GOT3 (cell line): ENCODE measurements around the gene ATP2C2.
"Not testable (repeated sequence)": the region's sequence is repeated elsewhere in the genome, so short reads cannot be mapped to it uniquely, and the experiment has no call there.

Experiments
- DNase-seq: peaks from one replicate; lab custom pipeline; 2025; ENCODE audit warnings: mixed read lengths; lab: John Stamatoyannopoulos, UW

ATP2C2 gene

GRCh38 chr16:84451010-84451676 is 82.8 kb downstream of the ATP2C2 start:
- not testable (repeated sequence) for DNase-seq

GRCh38 chr16:84451781-84452180 is 83.4 kb downstream of the ATP2C2 start:
- no peak for DNase-seq

- DNase-seq: no peak
Measured at GRCh38 chr16:84453061-84453752, 84.9 kb downstream of the ATP2C2 start.

- DNase-seq: no peak
Measured at GRCh38 chr16:84454611-84455010, 86.3 kb downstream of the ATP2C2 start.

- DNase-seq: no peak
Measured at GRCh38 chr16:84455031-84455430, 86.7 kb downstream of the ATP2C2 start.

- no peak for DNase-seq
Measured at GRCh38 chr16:84458606-84459532, 90.5 kb downstream of the ATP2C2 start.

GRCh38 chr16:84459533-84459894 is 91.2 kb downstream of the ATP2C2 start:
- no peak for DNase-seq

- DNase-seq: no peak
Measured at GRCh38 chr16:84459941-84460405, 91.6 kb downstream of the ATP2C2 start.

GRCh38 chr16:84460406-84461028 is 92.2 kb downstream of the ATP2C2 start:
- no peak for DNase-seq

- no peak for DNase-seq
Measured at GRCh38 chr16:84461029-84461412, 92.7 kb downstream of the ATP2C2 start.

- no peak for DNase-seq
Measured at GRCh38 chr16:84461413-84462295, 93.3 kb downstream of the ATP2C2 start.

GRCh38 chr16:84462296-84463210 is 94.2 kb downstream of the ATP2C2 start:
- DNase-seq: no peak

GRCh38 chr16:84463221-84463620 is 94.9 kb downstream of the ATP2C2 start:
- DNase-seq: no peak

- no peak for DNase-seq
Measured at GRCh38 chr16:84464116-84464515, 95.8 kb downstream of the ATP2C2 start.

DNA sequence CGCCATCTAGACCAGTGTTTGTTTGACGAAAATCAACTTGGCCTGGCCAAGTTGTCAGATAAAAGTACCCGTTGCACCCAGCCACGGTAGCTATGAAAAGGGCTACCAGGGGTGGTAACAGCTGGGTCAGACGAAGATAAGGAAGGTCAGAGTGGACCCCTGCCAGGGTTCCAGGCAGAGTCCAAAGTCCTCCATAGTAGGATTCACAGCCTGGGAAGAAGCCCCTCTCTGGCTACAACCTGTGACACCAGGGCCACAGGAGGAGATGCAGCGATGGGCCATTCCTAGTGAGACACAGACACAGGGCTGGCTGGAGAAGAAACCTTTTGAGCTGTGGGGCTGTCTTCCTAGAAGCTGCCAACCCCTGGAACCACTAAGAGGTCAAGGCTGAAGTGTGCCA is 96.8 kb downstream of the ATP2C2 start:
- DNase-seq: no peak

DNA sequence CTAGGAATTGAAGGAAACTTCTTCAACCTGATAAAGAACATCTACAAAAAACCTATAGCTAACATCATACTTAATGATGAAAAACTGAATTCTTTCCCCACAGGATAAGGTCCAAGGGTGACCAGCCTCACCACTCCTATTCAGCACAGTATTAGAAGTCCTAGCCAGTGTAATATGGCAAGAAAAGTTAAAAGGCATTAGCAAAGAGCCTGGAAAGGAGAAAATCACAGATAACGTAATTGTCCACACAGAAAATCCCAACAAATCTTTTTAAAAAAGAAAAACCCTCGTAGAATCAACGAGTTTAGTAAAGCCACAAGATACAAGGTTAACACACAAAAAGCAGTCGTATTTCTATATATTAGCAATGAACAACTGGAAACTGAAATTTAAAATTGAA is 98.4 kb downstream of the ATP2C2 start:
- no peak for DNase-seq

- DNase-seq: no peak
Measured at GRCh38 chr16:84467256-84467655, 98.9 kb downstream of the ATP2C2 start.

- no peak for DNase-seq
Measured at GRCh38 chr16:84467709-84468108, 99.4 kb downstream of the ATP2C2 start.

DNA sequence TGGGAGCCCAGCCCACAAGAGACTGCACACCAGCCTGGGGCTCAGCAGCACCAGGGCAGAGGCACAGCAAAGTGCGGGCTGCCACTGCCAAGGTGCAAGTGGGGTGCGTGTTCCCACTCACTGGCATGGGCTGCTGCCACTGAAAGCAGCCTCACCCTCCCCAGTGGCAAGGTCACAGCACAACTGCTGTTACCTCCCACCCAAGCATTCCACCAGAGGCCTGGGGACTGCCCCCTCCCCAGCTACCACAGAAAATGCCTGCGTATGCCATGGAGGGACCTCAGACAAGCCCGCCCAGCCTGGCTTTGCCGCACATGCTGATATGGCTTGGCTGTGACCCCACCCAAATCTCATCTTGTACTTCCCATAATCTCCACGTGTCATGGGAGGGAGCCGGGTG is 103.0 kb downstream of the ATP2C2 start:
- DNase-seq: no peak

DNA sequence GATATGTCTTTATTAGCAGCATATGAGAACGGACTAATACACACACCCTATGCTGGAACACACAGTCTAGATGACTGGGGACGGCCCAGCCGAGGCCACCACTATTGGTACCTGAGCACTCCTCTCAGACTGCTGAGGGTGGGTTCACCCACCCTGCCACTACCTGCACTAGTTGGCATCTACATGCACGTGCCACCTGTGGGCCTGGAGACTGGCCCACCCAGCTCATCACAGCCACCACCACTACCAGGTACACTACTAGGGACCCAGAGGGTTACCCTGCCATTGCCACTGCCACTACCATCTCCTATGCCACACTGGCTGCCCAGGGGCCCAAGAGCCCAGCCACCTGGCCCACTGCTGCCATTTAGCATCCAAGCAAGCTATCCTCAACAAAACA is 103.6 kb downstream of the ATP2C2 start:
- DNase-seq: no peak
